PC-3 (cell line): Measurements from ENCODE around the gene ADSS1. TPM values are rescaled to one million over a fixed set of nuclear protein-coding genes. Genes with fewer than 3 reads are reported as not detected.

Experiments
- ATAC-seq: fragments of 200-7000 bp; cut with Tn5 transposase; 2 replicates; pipeline ENCODE4 v1.9.1; 2020; ENCODE audit warnings: mild to moderate bottlenecking, moderate library complexity
- BruUV-seq: library from RNA; stranded (reverse); fragments of 400-500 nt; replicated peaks from 2 replicates; lab custom pipeline; 2021; lab: Mats Ljungman, UMichigan
- CTCF ChIA-PET: fragments of 300-600 bp; sonication (Branson Sonifier 250); formaldehyde crosslinking; loops from one replicate; lab custom pipeline; 2022; ENCODE audit warnings: antibody characterized with exemption; lab: Charles Lee
- POLR2A ChIA-PET: fragments of 300-600 bp; sonication (Branson Sonifier 250); formaldehyde crosslinking; loops from one replicate; lab custom pipeline; 2022; ENCODE audit warnings: antibody characterized with exemption; ENCODE audit not compliant: unreplicated experiment; lab: Charles Lee
- DNase-seq: peaks from one replicate; pipeline ENCODE4 v3.0.0-alpha.2; 2015
- H2AFZ ChIP-seq: fragments of 300-600 bp; sonication (generic); 2 replicates; pipeline ENCODE4 v1.6.0; 2016; ENCODE audit warnings: antibody characterized with exemption, low read length
- H3F3A ChIP-seq: fragments of 300-600 bp; sonication (generic); one replicate; pipeline ENCODE4 v1.6.0; 2017; ENCODE audit warnings: antibody characterized with exemption, low read length, control low read depth, mild to moderate bottlenecking; ENCODE audit not compliant: unreplicated experiment
- H3K27ac ChIP-seq: fragments of 300-600 bp; sonication (generic); 2 replicates; pipeline ENCODE4 v1.5.1; 2016; ENCODE audit warnings: mild to moderate bottlenecking, low read length
- H3K27me3 ChIP-seq: fragments of 300-600 bp; sonication (generic); 2 replicates; pipeline ENCODE4 v1.6.1; 2016; ENCODE audit warnings: low read length, mixed read lengths
- H3K36me3 ChIP-seq: fragments of 300-600 bp; sonication (generic); 2 replicates; pipeline ENCODE4 v1.6.1; 2016; ENCODE audit warnings: low read depth, mixed run types, low read length, mixed read lengths
- H3K4me1 ChIP-seq: fragments of 300-600 bp; sonication (generic); 2 replicates; pipeline ENCODE4 v1.5.1; 2016; ENCODE audit warnings: low read length; ENCODE audit not compliant: insufficient read depth
- H3K4me2 ChIP-seq: fragments of 300-600 bp; sonication (generic); 2 replicates; pipeline ENCODE4 v1.6.0; 2016; ENCODE audit warnings: low read length
- H3K4me3 ChIP-seq: fragments of 300-600 bp; sonication (generic); 2 replicates; pipeline ENCODE4 v1.5.1; 2016; ENCODE audit warnings: mild to moderate bottlenecking, low read length, mixed read lengths
- H3K79me2 ChIP-seq: fragments of 300-600 bp; sonication (generic); 2 replicates; pipeline ENCODE4 v1.6.1; 2017; ENCODE audit warnings: low read length, mixed read lengths
- H3K9ac ChIP-seq: fragments of 300-600 bp; sonication (generic); 2 replicates; pipeline ENCODE4 v1.6.0; 2016; ENCODE audit warnings: mild to moderate bottlenecking, low read length
- H3K9me2 ChIP-seq: fragments of 300-600 bp; sonication (generic); replicated peaks from 2 replicates; pipeline ENCODE4 v1.6.1; 2016; ENCODE audit warnings: mixed run types, low read length, mixed read lengths
- H3K9me3 ChIP-seq: fragments of 300-600 bp; sonication (generic); 2 replicates; pipeline ENCODE4 v1.6.1; 2016; ENCODE audit warnings: low read length, mixed read lengths
- H4K20me1 ChIP-seq: fragments of 300-600 bp; sonication (generic); 2 replicates; pipeline ENCODE4 v1.6.1; 2016; ENCODE audit warnings: low read length, mixed read lengths
- CTCF ChIP-seq: fragments of 300-600 bp; sonication (generic); conservative IDR thresholded peaks from 2 replicates; pipeline ENCODE4 v1.5.1; 2017; ENCODE audit warnings: antibody characterized with exemption, low read depth, mild to moderate bottlenecking, low read length
- EZH2 ChIP-seq: fragments of 300-600 bp; sonication (generic); IDR thresholded peaks from one replicate; pipeline ENCODE4 v1.6.1; 2017; ENCODE audit warnings: antibody characterized with exemption, mild to moderate bottlenecking, low read length; ENCODE audit not compliant: unreplicated experiment
- EZH2phosphoT487 ChIP-seq: fragments of 300-600 bp; sonication (generic); IDR thresholded peaks from 2 replicates; pipeline ENCODE4 v1.6.1; 2018; ENCODE audit warnings: mild to moderate bottlenecking, antibody characterized with exemption, low read length, borderline replicate concordance
- intact Hi-C: fragments of 100-400 bp; cut with micrococcal nuclease; formaldehyde crosslinking; loops from 2 replicates; pipeline ENCODE4 v1.9.0; 2023
- total RNA-seq: library from RNA; depleted of rRNA; stranded (reverse); fragments of >200 nt; gene quantifications from 2 replicates; pipeline ENCODE4 v1.2.3, GENCODE V29; 2014

Gene ADSS1
- total RNA-seq, 1 experiment from 2014 or later: 7.9 TPM

- H3K27me3 ChIP-seq: no peaks in the 10 kb centered on the region
- no peak for TF ChIP-seq EZH2phosphoT487
- no peak for TF ChIP-seq EZH2
- no peak for TF ChIP-seq CTCF
- H3K79me2 ChIP-seq: 0 out of 2 replicates have a peak, but pooled peaks cover 5% of the 10 kb centered on the region
- CTCF ChIA-PET: no interaction called here
- H3K9ac ChIP-seq: no peak overlapping the region
- no peak overlapping the region for H3K4me2 ChIP-seq
- no TSS peak for BruUV-seq
- no peaks in the 10 kb centered on the region for H4K20me1 ChIP-seq
- H2AFZ ChIP-seq: no peak overlapping the region
- intact Hi-C loops: no loop called here
- DNase-seq (no peak), ATAC-seq (no peak)
- H3K4me3 ChIP-seq: no peak overlapping the region
- H3K9me3 ChIP-seq: no peaks in the 10 kb centered on the region
- POLR2A ChIA-PET: no interaction called here
- H3K9me2 ChIP-seq: no peaks in the 10 kb centered on the region
- peaks cover 40% of the 10 kb centered on the region for H3K4me1 ChIP-seq
- no peak overlapping the region for H3K27ac ChIP-seq
- H3F3A ChIP-seq: no peaks in the 10 kb centered on the region
- no peaks in the 10 kb centered on the region for H3K36me3 ChIP-seq
These were observed 47.8 kb upstream of the ADSS1 start for GRCh38 chr14:104676130-104676693.

GRCh38 chr14:104676694-104677511 is 47.1 kb upstream of the ADSS1 start:
- Histone ChIP-seq H3K9me2 (no peaks in the 10 kb centered on the region), H3F3A (no peaks in the 10 kb centered on the region), H3K4me2 (peak overlapping the region; percentile 80), H3K27ac (peak overlapping the region; percentile 81), H3K4me3 (no peak overlapping the region), H3K79me2 (0 out of 2 replicates have a peak, but pooled peaks cover 5% of the 10 kb centered on the region), H4K20me1 (no peaks in the 10 kb centered on the region), H2AFZ (peak overlapping the region; percentile 73; the same call in 1 of the 2 replicates), H3K9ac (peak overlapping the region; percentile 82), H3K27me3 (no peaks in the 10 kb centered on the region), H3K9me3 (no peaks in the 10 kb centered on the region), H3K4me1 (peaks cover 47% of the 10 kb centered on the region), H3K36me3 (no peaks in the 10 kb centered on the region)
- no peak for DNase-seq
- no peak for TF ChIP-seq EZH2phosphoT487
- CTCF ChIA-PET: no interaction called here
- POLR2A ChIA-PET: no interaction called here
- no peak for ATAC-seq
- intact Hi-C loops: no loop called here
- no TSS peak for BruUV-seq

GRCh38 chr14:104677512-104678332 is 46.3 kb upstream of the ADSS1 start:
- Histone ChIP-seq H3K79me2 (0 out of 2 replicates have a peak, but pooled peaks cover 5% of the 10 kb centered on the region), H3K9me3 (no peaks in the 10 kb centered on the region), H3K36me3 (no peaks in the 10 kb centered on the region), H3K4me3 (peak overlapping the region; percentile 45; the same call in 1 of the 2 replicates), H3K9ac (peak overlapping the region; percentile 82), H4K20me1 (no peaks in the 10 kb centered on the region), H3K4me1 (peaks cover 55% of the 10 kb centered on the region), H3K9me2 (no peaks in the 10 kb centered on the region), H3K4me2 (peak overlapping the region; percentile 80), H2AFZ (peak overlapping the region; percentile 73), H3K27me3 (no peaks in the 10 kb centered on the region), H3F3A (no peaks in the 10 kb centered on the region), H3K27ac (peak overlapping the region; percentile 81)
- POLR2A ChIA-PET: interaction anchor here (1.0 kb wide), 1 partner anchor 11 kb away, joined by 4 read pairs; no protein-coding TSS in a partner anchor
- BruUV-seq: TSS peak; percentile 35
- ATAC-seq (peak; percentile 25), DNase-seq (peak; percentile 63)
- TF ChIP-seq EZH2: no peak
- no peak for TF ChIP-seq EZH2phosphoT487
- TF ChIP-seq CTCF: no peak
- intact Hi-C loops: no loop called here
- CTCF ChIA-PET: no interaction called here
